K562 (cell line): ENCODE results near the gene MIX23. TPM values are rescaled to one million over a fixed set of nuclear protein-coding genes. Genes with fewer than 3 reads are reported as not detected.

Experiments used
- ATAC-seq: fragments of 200-7000 bp; cut with Tn5 transposase; 3 replicates; pipeline ENCODE4 v1.9.1; 2020; ENCODE audit warnings: moderate library complexity
- BruUV-seq: library from RNA; stranded (reverse); fragments of 400-500 nt; replicated peaks from 2 replicates; lab custom pipeline; 2021; lab: Mats Ljungman, UMichigan
- CTCF ChIA-PET: fragments of 300-600 bp; formaldehyde crosslinking; extraction: SDS; loops from one replicate; lab custom pipeline; 2021; ENCODE audit warnings: low intra/inter-chr PET ratio; lab: Yijun Ruan, JAX
- POLR2A ChIA-PET: fragments of 300-600, 350-650 bp; sonication (Branson Sonifier 250); formaldehyde crosslinking; extraction: SDS; loops from one replicate; lab custom pipeline; 2021; ENCODE audit warnings: antibody characterized with exemption, inconsistent platforms; lab: Yijun Ruan, JAX
- DNase-seq, 4 experiments: peaks; one replicate each; pipeline versions ENCODE4 v3.0.0 to v3.0.0-alpha.2; 2011 to 2018; ENCODE audit warnings: low spot score in 3 of 4, mixed read lengths in 3 of 4; ENCODE audit errors: extremely low read depth in 1 of 4
- FAIRE-seq: peaks from 2 replicates; lab custom pipeline; 2011; peaks lifted over from hg19 to GRCh38; lab: Jason Lieb, UNC
- H2AFZ ChIP-seq: 2 replicates; pipeline ENCODE4 v1.6.0; 2011; ENCODE audit warnings: low read depth, low read length, control low read depth, inconsistent platforms
- H3K27ac ChIP-seq: fragments of 200-600 bp; 3 replicates; pipeline ENCODE4 v1.8.0; 2011; ENCODE audit warnings: low read depth, mild to moderate bottlenecking, control low read depth, inconsistent platforms, low read length, moderate library complexity, mixed read lengths; ENCODE audit errors: extremely low read depth
- H3K27me3 ChIP-seq, 2 experiments: fragments of 300-600 bp in 1 of 2; 2 replicates in 1 of 2; 3 replicates in 1 of 2; pipeline versions ENCODE4 v1.6.0 to v1.8.0; 2011; ENCODE audit warnings: inconsistent platforms in 2 of 2, low read length in 2 of 2, mild to moderate bottlenecking in 1 of 2, mixed read lengths in 1 of 2, moderate library complexity in 1 of 2; ENCODE audit not compliant: control insufficient read depth in 2 of 2, insufficient read depth in 2 of 2
- H3K36me3 ChIP-seq: fragments of 300-600 bp; 3 replicates; pipeline ENCODE4 v1.8.0; 2011; ENCODE audit warnings: mild to moderate bottlenecking, low read length, inconsistent platforms; ENCODE audit not compliant: control insufficient read depth, insufficient read depth
- H3K4me1 ChIP-seq, 2 experiments: fragments of 200-600 bp in 1 of 2; replicated peaks in 1 of 2; 2 replicates in 1 of 2; 3 replicates in 1 of 2; pipeline versions ENCODE4 v1.5.1 to v1.8.0; 2011; ENCODE audit warnings: inconsistent platforms in 2 of 2, low read length in 2 of 2, mild to moderate bottlenecking in 1 of 2, mixed read lengths in 1 of 2, moderate library complexity in 1 of 2; ENCODE audit not compliant: control insufficient read depth in 2 of 2, insufficient read depth in 2 of 2
- H3K4me2 ChIP-seq: 2 replicates; pipeline ENCODE4 v1.6.1; 2011; ENCODE audit warnings: low read length, control low read depth, inconsistent platforms, mixed read lengths; ENCODE audit not compliant: insufficient read depth
- H3K4me3 ChIP-seq: fragments of 200-600 bp; sonication (generic), shearing (Covaris generic); 2 replicates; pipeline ENCODE4 v1.5.1; 2016; ENCODE audit warnings: control low read depth, inconsistent platforms
- H3K79me2 ChIP-seq: fragments of 200-600 bp; 3 replicates; pipeline ENCODE4 v1.8.0; 2011; ENCODE audit warnings: low read length, inconsistent platforms; ENCODE audit not compliant: control insufficient read depth, insufficient read depth
- H3K9ac ChIP-seq, 2 experiments: 2 replicates each; pipeline versions ENCODE4 v1.6.0 to v1.6.1; 2011; ENCODE audit warnings: low read depth in 2 of 2, low read length in 2 of 2, control low read depth in 1 of 2, inconsistent platforms in 1 of 2, mild to moderate bottlenecking in 1 of 2, mixed read lengths in 1 of 2; ENCODE audit not compliant: insufficient read depth in 1 of 2
- H3K9me1 ChIP-seq: one replicate; pipeline ENCODE4 v1.6.0; 2011; ENCODE audit warnings: inconsistent platforms, mild to moderate bottlenecking, low read length, moderate library complexity; ENCODE audit not compliant: control insufficient read depth, insufficient read depth
- H3K9me3 ChIP-seq: replicated peaks from 2 replicates; pipeline ENCODE4 v1.5.1; 2011; ENCODE audit warnings: low read depth, low read length, inconsistent platforms; ENCODE audit not compliant: control insufficient read depth, insufficient read depth
- H4K20me1 ChIP-seq: replicated peaks from 2 replicates; pipeline ENCODE4 v1.6.1; 2011; ENCODE audit warnings: low read length, inconsistent platforms, mixed read lengths; ENCODE audit not compliant: control insufficient read depth, insufficient read depth
- DDX20 ChIP-seq: fragments of 450-650 bp; IDR thresholded peaks from 2 replicates; pipeline ENCODE4 v1.6.1; 2016; ENCODE audit warnings: missing genetic modification characterization, low read depth, mild to moderate bottlenecking, missing compliant biosample characterization, moderate library complexity
- HDAC6 ChIP-seq: IDR thresholded peaks from 2 replicates; pipeline ENCODE4 v1.6.1; 2012; ENCODE audit warnings: low read depth, mild to moderate bottlenecking, control low read depth, inconsistent platforms, low read length, moderate library complexity
- HMG20A ChIP-seq: fragments of 450-650 bp; formaldehyde crosslinking; conservative IDR thresholded peaks from 2 replicates; pipeline ENCODE4 v1.4.0; 2020; ENCODE audit warnings: mild to moderate bottlenecking, mixed read lengths
- RBM25 ChIP-seq: fragments of 200-400 bp; formaldehyde crosslinking; IDR thresholded peaks from 2 replicates; pipeline ENCODE4 v1.6.1; 2018; ENCODE audit warnings: low read length, low read depth, moderate library complexity; ENCODE audit not compliant: severe bottlenecking
- RHOXF2B ChIP-seq: fragments of 250-450 bp; sonication (Bioruptor Pico); conservative IDR thresholded peaks from 2 replicates; pipeline ENCODE4 v1.5.1; 2021
- TAL1 ChIP-seq: fragments of 450-650 bp; IDR thresholded peaks from 2 replicates; pipeline ENCODE4 v1.6.1; 2016; ENCODE audit warnings: mild to moderate bottlenecking
- TOE1 ChIP-seq, 2 experiments: fragments of 450-650 bp in 1 of 2; sonication (generic) in 1 of 2; formaldehyde crosslinking in 1 of 2; IDR thresholded peaks; 2 replicates each; pipeline versions ENCODE4 v1.7.1 to v1.8.0; 2016 to 2022; ENCODE audit warnings: borderline replicate concordance in 2 of 2, mild to moderate bottlenecking in 2 of 2, antibody characterized with exemption in 1 of 2, inconsistent platforms in 1 of 2, low read depth in 1 of 2, missing genetic modification reagents in 1 of 2, moderate library complexity in 1 of 2
- XRCC5 ChIP-seq: fragments of 200-400 bp; formaldehyde crosslinking; IDR thresholded peaks from 2 replicates; pipeline ENCODE4 v1.6.1; 2017; ENCODE audit warnings: low read depth, mild to moderate bottlenecking, low read length
- ZNF134 ChIP-seq: fragments of 250-450 bp; sonication (Bioruptor Pico); conservative IDR thresholded peaks from 2 replicates; pipeline ENCODE4 v1.4.0; 2020
- WGBS: fragments of 100-300 bp; shearing (Covaris generic); methylation state at CpG from one replicate; pipeline ENCODE4 v1.1.6; 2016; ENCODE audit warnings: low coverage, mixed read lengths; ENCODE audit not compliant: insufficient coverage; ENCODE audit errors: missing lambda C conversion rate; 5-methylcytosine and 5-hydroxymethylcytosine counted together
- in situ Hi-C: fragments of 300-500 bp; cut with MboI; formaldehyde crosslinking; loops from 4 replicates; pipeline ENCODE4 v1.15.0; 2018; ENCODE audit warnings: inconsistent platforms, mixed read lengths
- intact Hi-C: fragments of 100-400 bp; cut with micrococcal nuclease; formaldehyde crosslinking; loops from 2 replicates; pipeline ENCODE4 v1.14.2; 2022
- polyA plus RNA-seq, 8 experiments: library from polyadenylated mRNA; depleted of rRNA in 4 of 8; stranded (reverse) in 5 of 8; unstranded in 3 of 8; fragments of >200 nt; fragmentation: Nextera tagmentation in 2 of 8; fragmentation: Illumina TruSeq in 1 of 8; extraction: Ambion mirVana in 2 of 8; extraction: Trizol in 1 of 8; gene quantifications; 2 replicates each; pipeline versions ENCODE4 v1.2.1 to v1.2.3, GENCODE V29; 2011 to 2014; ENCODE audit warnings: inconsistent platforms in 1 of 8, missing spikeins in 1 of 8
- total RNA-seq, 7 experiments: library from RNA; depleted of rRNA in 6 of 7; stranded (reverse); fragments of >200 nt in 6 of 7; fragmentation: Illumina TruSeq in 2 of 7; extraction: Trizol in 2 of 7; gene quantifications; 2 replicates each; pipeline versions ENCODE4 v1.2.1 to v1.2.3, GENCODE V29; 2011 to 2021; ENCODE audit warnings: low replicate concordance in 1 of 7
- TF ChIP-seq, protein P1 (sequence below), 2 experiments: fragments of 450-650 bp; IDR thresholded peaks; 2 replicates each; pipeline ENCODE4 v1.6.1; 2016; ENCODE audit warnings: mild to moderate bottlenecking in 2 of 2, borderline replicate concordance in 1 of 2, low read depth in 1 of 2, moderate library complexity in 1 of 2
- TF ChIP-seq, protein P2 (sequence below): fragments of 450-650 bp; formaldehyde crosslinking; IDR thresholded peaks from 2 replicates; pipeline ENCODE4 v1.4.0; 2020; ENCODE audit warnings: mild to moderate bottlenecking, moderate library complexity

MIX23 gene
- total and polyA plus RNA-seq, 9 of the 15 experiments (the other 6 are each of a cell fraction or from before 2014, with no cell fraction given): 45.5 to 185 (median 106) TPM

DNA sequence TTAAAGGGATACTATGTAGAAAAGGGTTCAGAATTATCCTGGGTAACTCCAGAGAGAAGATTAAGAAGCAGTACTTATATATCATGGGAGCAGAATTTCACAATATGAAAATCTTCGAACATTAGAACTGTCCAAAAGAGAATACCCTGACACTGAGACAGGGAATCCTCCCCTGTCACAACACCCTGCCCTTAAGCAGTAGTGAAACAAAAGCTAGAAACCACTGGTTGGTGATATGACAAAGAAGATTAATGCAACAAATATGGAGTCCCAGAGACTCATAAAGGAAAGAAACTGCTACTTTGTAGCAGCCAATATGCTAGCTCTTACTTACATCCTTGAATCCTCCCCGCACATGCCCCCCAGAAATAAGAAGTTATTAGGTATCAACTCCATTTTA, 18.5 kb downstream of the MIX23 start:
- ATAC-seq: no peak
- BruUV-seq: no TSS peak
- no peak for FAIRE-seq
- intact Hi-C loops (no loop called here), in situ Hi-C loops (no loop called here)
- H3K27ac ChIP-seq: no peak overlapping the region
- no peaks in the 10 kb centered on the region for H3K27me3 ChIP-seq
- peaks cover 82% of the 10 kb centered on the region for H3K36me3 ChIP-seq
- DNase-seq: no peak
- no peak overlapping the region for H3K4me2 ChIP-seq
- no peak overlapping the region for H3K9ac ChIP-seq
- H3K4me3 ChIP-seq: no peak overlapping the region
- H4K20me1 ChIP-seq: no peaks in the 10 kb centered on the region
- no peak overlapping the region for H2AFZ ChIP-seq
- H3K79me2 ChIP-seq: no peaks in the 10 kb centered on the region
- H3K9me3 ChIP-seq: no peaks in the 10 kb centered on the region
- POLR2A ChIA-PET: no interaction called here
- CTCF ChIA-PET: no interaction called here
- no peaks in the 10 kb centered on the region for H3K9me1 ChIP-seq
- WGBS: 50% methylated on average over 2 of the region's 2 CpGs
- no peaks in the 10 kb centered on the region; a peak in 2 of 5 replicates for H3K4me1 ChIP-seq
- no peak for TF ChIP-seq XRCC5
- TF ChIP-seq TAL1: no peak
- no peak for TF ChIP-seq RBM25
- TF ChIP-seq TOE1 (IDR thresholded peaks at IDR 0.05; ENCODE audit: borderline replicate concordance): no peak
- no peak for TF ChIP-seq TOE1 (CRISPR knock-in tag; IDR thresholded peaks at IDR 0.05; ENCODE audit: borderline replicate concordance, low read depth)
- no peak for TF ChIP-seq HDAC6
- TF ChIP-seq, protein P1, sequence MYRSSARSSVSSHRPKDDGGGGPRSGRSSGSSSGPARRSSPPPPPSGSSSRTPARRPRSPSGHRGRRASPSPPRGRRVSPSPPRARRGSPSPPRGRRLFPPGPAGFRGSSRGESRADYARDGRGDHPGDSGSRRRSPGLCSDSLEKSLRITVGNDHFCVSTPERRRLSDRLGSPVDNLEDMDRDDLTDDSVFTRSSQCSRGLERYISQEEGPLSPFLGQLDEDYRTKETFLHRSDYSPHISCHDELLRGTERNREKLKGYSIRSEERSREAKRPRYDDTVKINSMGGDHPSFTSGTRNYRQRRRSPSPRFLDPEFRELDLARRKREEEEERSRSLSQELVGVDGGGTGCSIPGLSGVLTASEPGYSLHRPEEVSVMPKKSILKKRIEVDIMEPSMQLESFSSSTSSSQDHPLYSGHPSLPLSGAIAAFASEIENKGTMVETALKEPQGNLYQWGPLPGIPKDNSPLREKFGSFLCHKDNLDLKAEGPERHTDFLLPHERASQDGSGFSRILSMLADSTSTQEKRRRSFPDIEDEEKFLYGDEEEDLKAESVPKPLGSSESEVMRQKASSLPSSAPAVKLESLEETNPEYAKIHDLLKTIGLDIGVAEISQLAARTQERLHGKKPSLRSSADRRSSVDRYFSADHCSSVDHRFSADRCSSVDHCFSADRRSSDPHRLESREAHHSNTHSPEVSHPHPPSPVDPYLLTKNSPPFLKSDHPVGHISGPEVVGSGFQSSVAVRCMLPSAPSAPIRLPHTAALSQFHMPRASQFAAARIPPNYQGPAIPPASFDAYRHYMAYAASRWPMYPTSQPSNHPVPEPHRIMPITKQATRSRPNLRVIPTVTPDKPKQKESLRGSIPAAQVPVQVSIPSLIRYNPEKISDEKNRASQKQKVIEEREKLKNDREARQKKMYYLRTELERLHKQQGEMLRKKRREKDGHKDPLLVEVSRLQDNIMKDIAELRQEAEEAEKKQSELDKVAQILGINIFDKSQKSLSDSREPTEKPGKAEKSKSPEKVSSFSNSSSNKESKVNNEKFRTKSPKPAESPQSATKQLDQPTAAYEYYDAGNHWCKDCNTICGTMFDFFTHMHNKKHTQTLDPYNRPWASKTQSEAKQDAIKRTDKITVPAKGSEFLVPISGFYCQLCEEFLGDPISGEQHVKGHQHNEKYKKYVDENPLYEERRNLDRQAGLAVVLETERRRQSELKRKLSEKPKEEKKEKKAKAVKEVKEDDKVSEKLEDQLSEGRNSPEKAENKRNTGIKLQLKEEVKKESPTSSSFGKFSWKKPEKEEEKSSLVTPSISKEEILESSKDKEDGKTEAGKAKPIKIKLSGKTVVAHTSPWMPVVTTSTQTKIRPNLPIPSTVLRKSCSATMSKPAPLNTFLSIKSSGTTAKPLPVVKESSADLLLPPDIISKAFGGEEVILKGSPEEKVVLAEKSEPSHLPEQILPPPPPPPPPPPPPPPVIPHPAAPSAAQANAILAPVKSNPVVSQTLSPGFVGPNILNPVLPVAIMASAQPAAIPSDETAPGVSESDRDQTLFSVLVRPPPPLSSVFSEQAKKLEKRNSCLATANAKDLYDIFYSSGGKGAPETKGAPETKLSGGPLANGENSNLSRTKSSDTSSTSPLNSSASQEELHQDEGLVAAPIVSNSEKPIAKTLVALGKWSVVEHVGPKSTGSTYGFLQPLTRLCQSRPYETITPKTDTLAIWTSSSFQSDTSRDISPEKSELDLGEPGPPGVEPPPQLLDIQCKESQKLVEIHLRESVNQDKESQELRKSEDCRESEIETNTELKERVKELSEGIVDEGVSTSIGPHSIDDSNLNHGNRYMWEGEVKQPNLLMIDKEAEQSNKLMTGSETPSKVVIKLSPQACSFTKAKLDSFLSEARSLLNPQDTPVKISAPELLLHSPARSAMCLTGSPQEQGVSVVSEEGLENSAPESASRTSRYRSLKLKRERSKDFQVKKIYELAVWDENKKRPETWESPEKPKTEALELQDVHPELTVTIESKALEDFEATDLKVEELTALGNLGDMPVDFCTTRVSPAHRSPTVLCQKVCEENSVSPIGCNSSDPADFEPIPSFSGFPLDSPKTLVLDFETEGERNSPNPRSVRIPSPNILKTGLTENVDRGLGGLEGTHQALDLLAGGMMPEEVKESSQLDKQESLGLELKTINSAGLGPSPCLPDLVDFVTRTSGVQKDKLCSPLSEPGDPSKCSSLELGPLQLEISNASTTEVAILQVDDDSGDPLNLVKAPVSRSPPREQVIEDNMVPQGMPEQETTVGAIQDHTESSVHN (IDR thresholded peaks at IDR 0.05; ENCODE audit: borderline replicate concordance in 1 of 2, low read depth in 1 of 2): no peak
- TF ChIP-seq, protein P2, sequence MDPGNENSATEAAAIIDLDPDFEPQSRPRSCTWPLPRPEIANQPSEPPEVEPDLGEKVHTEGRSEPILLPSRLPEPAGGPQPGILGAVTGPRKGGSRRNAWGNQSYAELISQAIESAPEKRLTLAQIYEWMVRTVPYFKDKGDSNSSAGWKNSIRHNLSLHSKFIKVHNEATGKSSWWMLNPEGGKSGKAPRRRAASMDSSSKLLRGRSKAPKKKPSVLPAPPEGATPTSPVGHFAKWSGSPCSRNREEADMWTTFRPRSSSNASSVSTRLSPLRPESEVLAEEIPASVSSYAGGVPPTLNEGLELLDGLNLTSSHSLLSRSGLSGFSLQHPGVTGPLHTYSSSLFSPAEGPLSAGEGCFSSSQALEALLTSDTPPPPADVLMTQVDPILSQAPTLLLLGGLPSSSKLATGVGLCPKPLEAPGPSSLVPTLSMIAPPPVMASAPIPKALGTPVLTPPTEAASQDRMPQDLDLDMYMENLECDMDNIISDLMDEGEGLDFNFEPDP (CRISPR knock-in tag): no peak
- TF ChIP-seq RHOXF2B (CRISPR knock-in tag): no peak
- no peak for TF ChIP-seq ZNF134 (CRISPR knock-in tag)
- TF ChIP-seq DDX20: no peak
- TF ChIP-seq HMG20A (CRISPR knock-in tag): no peak
